Activated CD4-positive, alpha-beta T cell treated with anti-CD3 and anti-CD28 coated beads for 48 hours (primary cell): Measurements from ENCODE around the gene MAGEB2.
"Not testable (repeated sequence)": the region's sequence is repeated elsewhere in the genome, so short reads cannot be mapped to it uniquely, and the experiment has no call there.

Experiments used
- DNase-seq: peaks from one replicate; pipeline ENCODE4 v3.0.0-alpha.2; 2020

The MAGEB2 gene

DNA sequence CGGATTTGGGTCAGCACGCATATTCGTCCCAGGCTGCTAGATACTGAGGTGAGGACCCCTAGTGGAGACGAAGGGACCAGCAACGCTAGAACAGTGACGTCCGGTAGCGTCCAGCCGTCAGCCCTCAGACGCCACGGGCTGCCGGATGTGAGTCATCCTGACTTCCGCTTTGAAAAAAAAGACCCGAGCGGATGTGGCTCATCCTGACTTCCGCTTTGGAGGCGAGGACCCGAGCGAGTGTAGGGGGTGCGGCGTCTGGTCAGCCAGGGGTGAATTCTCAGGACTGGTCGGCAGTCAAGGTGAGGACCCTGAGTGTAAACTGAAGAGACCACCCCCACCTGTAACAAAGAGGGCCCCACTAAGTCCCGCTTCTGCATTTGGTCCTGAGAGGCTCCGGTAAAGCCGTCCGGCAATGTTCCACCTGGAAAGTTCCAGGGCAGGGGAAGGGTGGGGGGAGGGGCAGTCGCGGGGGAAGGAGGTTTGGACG is at the start of gene MAGEB2:
Gene MAGEB2, plus strand, starts transcription at position 207 of the 487 bp plus-strand sequence. CDS start 3,018 bp downstream, outside the sequence.
- DNase-seq: no peak

GRCh38 chrX:30170900-30171299 is 44.5 kb upstream of the MAGEB2 start:
- no peak for DNase-seq

DNA sequence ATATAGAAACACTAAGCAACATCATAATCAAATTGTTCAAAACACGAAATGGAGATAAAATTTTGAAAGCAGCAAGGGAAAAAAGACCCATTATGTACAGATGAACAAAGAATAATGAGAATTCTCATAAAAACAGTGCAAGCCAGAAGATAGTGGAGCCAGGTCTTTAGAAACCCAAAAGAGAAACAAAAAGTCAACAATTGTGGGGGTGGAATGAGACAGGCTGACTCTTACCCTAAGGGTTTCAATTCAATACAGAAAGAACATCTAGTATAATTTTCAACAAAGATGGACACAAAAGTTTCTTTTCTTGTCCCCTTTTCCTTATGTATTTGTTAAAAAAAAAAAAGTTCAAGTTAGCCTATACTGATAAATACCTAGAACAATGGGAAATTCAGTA is 34.0 kb upstream of the MAGEB2 start:
- no peak for DNase-seq

DNA sequence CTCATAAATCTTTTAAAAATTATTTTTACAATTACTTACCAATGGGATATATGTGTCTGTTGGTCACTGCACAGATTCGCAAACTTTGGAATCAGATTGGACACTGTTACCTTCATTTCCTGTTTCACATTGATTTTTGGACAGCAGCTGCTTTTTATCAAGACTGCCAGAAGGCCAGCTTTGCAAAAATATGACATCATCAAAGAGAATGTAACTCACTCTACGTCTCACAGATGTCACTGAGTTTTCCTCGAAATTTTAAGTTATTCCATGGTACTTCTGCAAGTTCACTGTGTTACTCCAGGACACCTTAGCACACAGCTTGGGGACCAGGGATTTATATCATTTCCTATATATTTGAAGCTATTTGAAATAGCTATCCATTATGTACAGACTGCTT is 31.8 kb upstream of the MAGEB2 start:
- DNase-seq: no peak

GRCh38 chrX:30190426-30190825 is 24.9 kb upstream of the MAGEB2 start:
- no peak for DNase-seq

DNA sequence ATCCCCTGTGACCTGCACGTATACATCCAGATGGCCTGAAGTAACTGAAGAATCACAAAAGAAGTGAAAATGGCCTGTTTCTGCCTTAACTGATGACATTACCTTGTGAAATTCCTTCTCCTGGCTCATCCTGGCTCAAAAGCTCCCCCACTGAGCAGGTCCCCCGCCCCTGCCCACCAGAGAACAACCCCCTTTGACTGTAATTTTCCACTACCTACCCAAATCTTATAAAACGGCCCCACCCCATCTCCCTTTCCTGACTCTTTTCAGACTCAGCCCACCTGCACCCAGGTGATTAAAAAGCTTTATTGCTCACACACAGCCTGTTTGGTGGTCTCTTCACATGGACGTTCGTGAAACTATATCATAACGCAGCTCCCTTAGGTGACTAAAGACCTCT is 21.5 kb upstream of the MAGEB2 start:
- not testable (repeated sequence) for DNase-seq

GRCh38 chrX:30196322-30196721 is 19.0 kb upstream of the MAGEB2 start:
- DNase-seq: no peak

DNA sequence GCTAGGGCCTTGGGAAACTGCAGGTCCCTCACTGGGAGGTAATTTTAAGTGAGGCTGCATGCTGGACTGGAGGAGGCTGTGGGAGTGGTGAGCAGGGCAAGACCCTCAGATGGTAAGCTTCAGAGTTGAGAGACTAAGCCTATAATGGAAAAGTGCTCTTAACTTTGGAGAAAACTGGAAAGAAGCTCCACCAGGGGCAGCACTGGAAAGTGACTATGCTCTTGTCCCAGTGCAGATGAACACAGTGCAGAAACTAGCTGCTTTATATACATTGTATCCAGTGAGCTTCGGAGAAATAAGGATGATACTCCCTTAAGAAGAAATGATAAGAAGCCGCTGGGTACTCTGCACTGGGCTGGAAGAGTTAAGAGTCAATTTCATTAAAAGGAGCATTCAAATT is 3.2 kb upstream of the MAGEB2 start:
- DNase-seq: no peak

GRCh38 chrX:30217465-30217864 is 2.1 kb downstream of the MAGEB2 start:
- DNase-seq: no peak

GRCh38 chrX:30219372-30219771 is 4.0 kb downstream of the MAGEB2 start:
- DNase-seq: no peak

GRCh38 chrX:30220661-30221060 is 5.3 kb downstream of the MAGEB2 start:
- DNase-seq: no peak

GRCh38 chrX:30224536-30224935 is 9.2 kb downstream of the MAGEB2 start:
- DNase-seq: no peak

GRCh38 chrX:30228526-30228925 is 13.2 kb downstream of the MAGEB2 start:
- no peak for DNase-seq

DNA sequence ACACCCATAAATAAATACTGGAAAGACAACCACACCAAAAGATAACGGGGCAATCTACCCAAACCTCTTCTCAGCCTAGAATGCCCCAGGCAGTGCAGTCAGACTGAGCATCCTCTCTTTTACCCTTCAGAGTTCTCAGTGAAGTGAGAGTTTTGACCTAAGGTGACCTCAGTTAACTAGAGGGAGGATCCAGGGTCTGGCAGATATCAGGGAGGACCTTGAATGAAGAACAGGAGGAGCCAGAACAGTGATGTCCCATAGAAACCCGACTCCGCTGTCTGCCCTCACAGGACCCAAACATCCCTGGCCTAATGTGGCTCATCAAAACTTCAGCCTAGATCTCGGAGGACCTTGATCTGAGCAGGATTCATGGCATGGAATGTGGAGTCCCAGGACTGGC is 15.0 kb downstream of the MAGEB2 start, which contains the start of gene MAGEB3:
Gene MAGEB3, plus strand, starts transcription at position 263 of the 400 bp plus-strand sequence. CDS start 5,268 bp downstream, outside the sequence.
- DNase-seq: no peak

DNA sequence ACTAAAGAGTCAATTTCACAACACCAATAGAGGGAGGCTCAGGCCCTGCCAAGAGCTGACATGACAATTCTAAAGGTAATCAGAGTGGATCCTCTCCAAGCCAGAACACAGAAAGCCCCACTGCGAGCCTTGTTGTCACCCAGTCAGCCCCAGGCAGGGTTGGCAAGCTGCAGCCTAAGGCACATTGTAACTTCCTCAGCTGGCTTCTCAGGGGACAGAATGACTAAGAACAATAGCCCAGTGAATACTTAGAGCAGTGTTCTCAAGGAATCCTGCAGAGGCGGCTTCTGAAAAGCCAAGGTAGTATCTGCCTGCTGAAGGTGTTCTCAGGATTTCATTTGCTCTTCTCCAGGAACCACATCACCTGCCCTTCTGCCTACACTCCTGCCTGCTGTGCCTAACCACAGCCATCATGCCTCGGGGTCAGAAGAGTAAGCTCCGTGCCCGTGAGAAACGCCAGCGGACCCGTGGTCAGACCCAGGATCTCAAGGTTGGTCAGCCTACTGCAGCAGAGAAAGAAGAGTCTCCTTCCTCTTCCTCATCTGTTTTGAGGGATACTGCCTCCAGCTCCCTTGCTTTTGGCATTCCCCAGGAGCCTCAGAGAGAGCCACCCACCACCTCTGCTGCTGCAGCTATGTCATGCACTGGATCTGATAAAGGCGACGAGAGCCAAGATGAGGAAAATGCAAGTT is 26.5 kb downstream of the MAGEB2 start, which contains the start of gene MAGEB4:
Gene MAGEB4, plus strand, starts transcription at position 277 of the 692 bp plus-strand sequence. Its CDS starts 136 bp downstream, at position 413.
- no peak for DNase-seq

DNA sequence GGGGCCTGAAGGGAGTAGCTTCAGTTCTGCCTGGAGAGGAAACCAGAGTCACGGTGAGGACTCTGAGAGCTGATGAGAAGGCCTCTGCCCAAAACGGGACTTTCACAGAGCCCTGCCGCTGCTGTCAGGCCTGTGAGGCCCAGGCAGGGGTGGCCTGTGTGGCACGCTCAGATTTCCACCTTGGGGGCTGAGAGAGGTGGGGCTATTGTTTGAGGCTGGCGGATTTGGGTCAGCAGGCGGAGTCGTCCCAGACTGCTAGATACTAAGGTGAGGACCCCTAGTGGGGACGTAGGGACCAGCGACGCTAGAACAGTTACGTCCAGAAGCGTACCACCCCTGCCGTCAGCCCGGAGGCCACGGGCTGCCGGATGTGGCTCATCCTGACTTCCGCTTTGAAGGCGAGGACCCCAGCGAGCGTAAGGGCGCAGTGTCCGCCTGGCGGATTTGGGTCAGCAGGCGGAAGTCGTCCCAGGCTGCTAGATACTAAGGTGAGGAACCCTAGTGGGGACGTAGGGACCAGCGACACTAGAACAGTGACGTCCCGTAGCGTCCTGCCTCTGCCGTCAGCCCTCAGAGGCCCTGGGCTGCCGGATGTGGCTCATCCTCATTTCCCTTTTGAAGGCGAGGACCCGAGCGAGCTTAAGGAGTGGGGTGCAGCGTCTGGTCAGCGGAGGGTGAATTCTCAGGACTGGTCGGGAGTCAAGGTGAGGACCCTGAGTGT is 31.6 kb downstream of the MAGEB2 start, which contains the start of gene MAGEB1:
Gene MAGEB1, plus strand, starts transcription at position 378 of the 721 bp plus-strand sequence. CDS start 3,348 bp downstream, outside the sequence.
- DNase-seq: no peak

DNA sequence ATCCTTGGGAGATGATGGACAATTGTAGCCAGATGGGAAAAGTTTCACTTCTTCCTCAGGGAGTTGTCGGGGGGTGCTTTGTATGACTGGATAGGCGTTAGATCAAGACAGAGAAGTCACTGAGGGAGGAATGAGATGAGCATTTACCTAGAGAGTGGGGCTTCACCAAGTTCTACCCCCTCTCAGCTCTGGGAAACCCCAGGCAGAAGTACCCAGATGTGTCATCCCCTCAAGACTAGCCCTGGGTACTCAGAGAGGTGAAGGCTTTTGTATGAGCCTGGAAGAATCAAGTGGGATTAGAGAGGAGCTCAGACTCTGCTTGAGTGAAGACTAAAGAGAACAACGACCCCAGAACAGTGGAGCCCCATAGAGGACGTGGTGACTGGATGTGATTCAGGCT is 33.5 kb downstream of the MAGEB2 start:
- no peak for DNase-seq

DNA sequence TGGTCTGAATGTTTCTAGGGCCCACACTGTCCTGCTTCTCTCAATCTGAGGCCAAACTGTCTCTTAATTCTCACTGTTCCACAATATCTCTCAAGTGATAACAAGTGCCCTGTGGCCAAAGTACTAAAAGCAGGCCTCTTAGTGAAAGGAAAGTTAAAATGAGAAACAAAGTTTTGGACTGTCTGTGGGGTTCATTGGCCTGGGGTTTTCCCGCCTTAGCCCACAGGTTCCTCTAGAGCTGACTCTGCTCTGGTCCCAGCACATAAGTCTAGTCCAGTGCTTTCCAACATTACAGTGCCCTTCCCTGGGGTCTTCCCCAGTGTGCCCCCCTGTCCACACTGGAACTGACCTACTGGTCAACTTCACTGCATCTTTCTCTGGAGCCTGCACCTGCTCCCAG is 37.9 kb downstream of the MAGEB2 start:
- no peak for DNase-seq

GRCh38 chrX:30259927-30260326 is 44.6 kb downstream of the MAGEB2 start:
- no peak for DNase-seq

- DNase-seq: no peak
These were observed 45.6 kb downstream of the MAGEB2 start for GRCh38 chrX:30261012-30261411.

- DNase-seq: no peak
These were observed 47.4 kb downstream of the MAGEB2 start for GRCh38 chrX:30262763-30263162.
